ENCODE data around the gene PIGQ. TPM values are rescaled to one million over a fixed set of nuclear protein-coding genes. Genes with fewer than 3 reads are reported as not detected.

The PIGQ gene
- total and polyA plus RNA-seq, 2 of the 8 experiments (the other 6 are each of a cell fraction or from before 2014, with no cell fraction given): 36.0 to 49.2 TPM

DNA sequence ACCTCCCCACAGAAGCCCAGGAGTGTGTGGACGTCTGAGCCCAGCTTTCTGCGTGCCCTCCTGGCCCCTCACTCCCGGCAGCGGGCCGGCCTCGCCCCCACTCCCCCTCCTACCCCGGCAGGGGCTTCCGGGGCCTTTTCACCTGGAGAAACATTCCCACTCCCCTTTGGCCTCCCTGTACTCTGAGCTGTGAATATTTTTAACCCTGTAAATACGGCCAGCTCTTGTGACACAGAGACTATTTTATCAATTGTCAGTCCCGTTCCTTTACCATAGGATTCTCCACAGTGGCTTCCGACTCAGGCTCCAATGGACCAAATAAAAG is 15.5 kb upstream of the PIGQ start (continued):
- TF ChIP-seq BCL11A (IDR thresholded peaks at IDR 0.05; ENCODE audit: low read depth in 2 of 2, low read length in 2 of 2): no peak
- no peak for TF ChIP-seq EZH2 (IDR thresholded peaks at IDR 0.05; ENCODE audit: low read depth, low read length, severe bottlenecking)
- no peak for TF ChIP-seq EGR1 (IDR thresholded peaks at IDR 0.05; ENCODE audit: borderline replicate concordance, low read depth, low read length)

All from H1 (cell line).